HepG2 (cell line): ENCODE data around the gene ATXN7L2. TPM values are rescaled to one million over a fixed set of nuclear protein-coding genes. Genes with fewer than 3 reads are reported as not detected.

Experiments
- ATAC-seq: fragments of 200-7000 bp; cut with Tn5 transposase; 3 replicates; pipeline ENCODE4 v1.9.1; 2020; ENCODE audit warnings: mild to moderate bottlenecking, moderate library complexity
- BruUV-seq: library from RNA; stranded (reverse); fragments of 400-500 nt; replicated peaks from 2 replicates; lab custom pipeline; 2021; lab: Mats Ljungman, UMichigan
- CTCF ChIA-PET: fragments of 300-600 bp; formaldehyde crosslinking; extraction: SDS; loops from one replicate; lab custom pipeline; 2021; ENCODE audit warnings: low total read pairs, inconsistent platforms, low intra/inter-chr PET ratio; lab: Yijun Ruan, JAX
- POLR2A ChIA-PET: fragments of 350-600 bp; sonication (Branson Sonifier 250); formaldehyde crosslinking; loops from one replicate; lab custom pipeline; 2020; ENCODE audit warnings: antibody characterized with exemption, inconsistent platforms; lab: Yijun Ruan, JAX
- DNase-seq: peaks from one replicate; pipeline ENCODE4 v3.0.0-alpha.2; 2015; ENCODE audit warnings: low spot score
- FAIRE-seq: peaks from 3 replicates; lab custom pipeline; 2011; peaks lifted over from hg19 to GRCh38; lab: Jason Lieb, UNC
- H2AFZ ChIP-seq: one replicate; pipeline ENCODE4 v1.6.1; 2011; ENCODE audit warnings: low read length, inconsistent platforms
- H3K27ac ChIP-seq: fragments of 300-600 bp; 3 replicates; pipeline ENCODE4 v1.8.0; 2011; ENCODE audit warnings: mixed run types, mild to moderate bottlenecking, mixed read lengths, low read length, inconsistent platforms; ENCODE audit not compliant: insufficient read depth; ENCODE audit errors: extremely low read length
- H3K27me3 ChIP-seq, 2 experiments: fragments of 200-600 bp in 1 of 2; 2 replicates in 1 of 2; 3 replicates in 1 of 2; pipeline versions ENCODE4 v1.6.0 to v1.8.0; 2011; ENCODE audit warnings: low read length in 2 of 2, mild to moderate bottlenecking in 2 of 2, moderate library complexity in 2 of 2, inconsistent platforms in 1 of 2; ENCODE audit not compliant: insufficient read depth in 2 of 2, control insufficient read depth in 1 of 2
- H3K36me3 ChIP-seq, 2 experiments: fragments of 200-600 bp in 1 of 2; replicated peaks in 1 of 2; 2 replicates in 1 of 2; 3 replicates in 1 of 2; pipeline versions ENCODE4 v1.5.1 to v1.8.0; 2011; ENCODE audit warnings: low read length in 2 of 2, inconsistent platforms in 1 of 2; ENCODE audit not compliant: insufficient read depth in 2 of 2, control insufficient read depth in 1 of 2
- H3K4me1 ChIP-seq: 2 replicates; pipeline ENCODE4 v1.5.1; 2012; ENCODE audit warnings: low read length, inconsistent platforms; ENCODE audit not compliant: insufficient read depth
- H3K4me2 ChIP-seq: 2 replicates; pipeline ENCODE4 v1.6.0; 2011; ENCODE audit warnings: low read depth, low read length, inconsistent platforms
- H3K4me3 ChIP-seq, 3 experiments: fragments of 200-600 bp in 1 of 3; sonication (generic), shearing (Covaris generic) in 1 of 3; replicated peaks in 1 of 3; 2 replicates each; pipeline ENCODE4 v1.5.1; 2011 to 2016; ENCODE audit warnings: low read length in 3 of 3, inconsistent platforms in 2 of 3, low read depth in 2 of 3, mild to moderate bottlenecking in 2 of 3, control low read depth in 1 of 3, mixed read lengths in 1 of 3; ENCODE audit not compliant: insufficient read depth in 1 of 3
- H3K79me2 ChIP-seq: one replicate; pipeline ENCODE4 v1.6.1; 2011; ENCODE audit warnings: low read length, inconsistent platforms; ENCODE audit not compliant: insufficient read depth
- H3K9ac ChIP-seq: 2 replicates; pipeline ENCODE4 v1.6.0; 2011; ENCODE audit warnings: mild to moderate bottlenecking, low read depth, low read length, inconsistent platforms; ENCODE audit not compliant: insufficient read depth
- H3K9me3 ChIP-seq: 2 replicates; pipeline ENCODE4 v1.5.1; 2012; ENCODE audit warnings: mild to moderate bottlenecking, low read length
- H4K20me1 ChIP-seq: 2 replicates; pipeline ENCODE4 v1.6.0; 2011; ENCODE audit warnings: inconsistent platforms, mild to moderate bottlenecking, low read length, moderate library complexity; ENCODE audit not compliant: insufficient read depth
- FIP1L1 ChIP-seq: fragments of 200-400 bp; formaldehyde crosslinking; IDR thresholded peaks from 2 replicates; pipeline ENCODE4 v1.6.1; 2018; ENCODE audit warnings: low read depth, mild to moderate bottlenecking, low read length, moderate library complexity, borderline replicate concordance; ENCODE audit not compliant: insufficient read depth
- NR2F2 ChIP-seq: IDR thresholded peaks from 2 replicates; pipeline ENCODE4 v1.6.1; 2012; ENCODE audit warnings: low read depth, inconsistent platforms, borderline replicate concordance
- POLR2AphosphoS5 ChIP-seq: IDR thresholded peaks from 2 replicates; pipeline ENCODE4 v1.6.1; 2012; ENCODE audit warnings: low read depth, low read length
- ZNF224 ChIP-seq: sonication (generic); formaldehyde crosslinking; IDR thresholded peaks from 2 replicates; pipeline ENCODE4 v1.5.0; 2020; ENCODE audit warnings: mild to moderate bottlenecking, missing genetic modification reagents
- ZNF350 ChIP-seq: sonication (generic); formaldehyde crosslinking; IDR thresholded peaks from 2 replicates; pipeline ENCODE4 v1.4.0; 2020; ENCODE audit warnings: mild to moderate bottlenecking, low read depth, missing genetic modification reagents, borderline replicate concordance
- ZNF451 ChIP-seq: sonication (generic); formaldehyde crosslinking; IDR thresholded peaks from 2 replicates; pipeline ENCODE4 v1.5.0; 2020; ENCODE audit warnings: mild to moderate bottlenecking, missing genetic modification reagents
- ZNF558 ChIP-seq: sonication (generic); formaldehyde crosslinking; IDR thresholded peaks from 2 replicates; pipeline ENCODE4 v1.9.0; 2022; ENCODE audit warnings: mild to moderate bottlenecking, missing genetic modification reagents, borderline replicate concordance
- WGBS: methylation state at CpG from one replicate; pipeline ENCODE4 v1.1.6; 2017; ENCODE audit warnings: low lambda C conversion rate; 5-methylcytosine and 5-hydroxymethylcytosine counted together
- in situ Hi-C: cut with HindIII; loops from 2 replicates; pipeline ENCODE4 v1.10.0; 2017; ENCODE audit warnings: low pct_unique_long_range_greater_than_20kb; ENCODE audit not compliant: extremely low pct_ligation_motif_present
- intact Hi-C: fragments of 100-400 bp; cut with micrococcal nuclease; formaldehyde crosslinking; loops from one replicate; pipeline ENCODE4 v1.10.0; 2022; ENCODE audit not compliant: unreplicated experiment
- polyA plus RNA-seq, 8 experiments: library from polyadenylated mRNA; depleted of rRNA in 3 of 8; stranded (reverse) in 7 of 8; unstranded in 1 of 8; fragments of >200 nt; fragmentation: Illumina TruSeq in 4 of 8; extraction: Trizol in 4 of 8; gene quantifications; 2 replicates each; pipeline versions ENCODE4 v1.2.1 to v1.2.3, GENCODE V29; 2011 to 2016; ENCODE audit warnings: low read depth in 4 of 8, missing spikeins in 1 of 8, mixed read lengths in 1 of 8; ENCODE audit not compliant: insufficient read depth in 1 of 8
- total RNA-seq, 5 experiments: library from RNA; depleted of rRNA; stranded (reverse); fragments of >200 nt; fragmentation: Illumina TruSeq; extraction: Trizol; gene quantifications; 2 replicates each; pipeline ENCODE4 v1.2.3, GENCODE V29; 2016; ENCODE audit warnings: low read depth in 1 of 5
- TF ChIP-seq, protein P1 (sequence below): sonication (generic); formaldehyde crosslinking; IDR thresholded peaks from 2 replicates; pipeline ENCODE4 v1.5.0; 2020; ENCODE audit warnings: missing genetic modification reagents

The ATXN7L2 gene
- total and polyA plus RNA-seq, 2 of the 13 experiments (the other 11 are each of a cell fraction or from before 2014, with no cell fraction given), result 2.7 to 2.8 TPM

DNA sequence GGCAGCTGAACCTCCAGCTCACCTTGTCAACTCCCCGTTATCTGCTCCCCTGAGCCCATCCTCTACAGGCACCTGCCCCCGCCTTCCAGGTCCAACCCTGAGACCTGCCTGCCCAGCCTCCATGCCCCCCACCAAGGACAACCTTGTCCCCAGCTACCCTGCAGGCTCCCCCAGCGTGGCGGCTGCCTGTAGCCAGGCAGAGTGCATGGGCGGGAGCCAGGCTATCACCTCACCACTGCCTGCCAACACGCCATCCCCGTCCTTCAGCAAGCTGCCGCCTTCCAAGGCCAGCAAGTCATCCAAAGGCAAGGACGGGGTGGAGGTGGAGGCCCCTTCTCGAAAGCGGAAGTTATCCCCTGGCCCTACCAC lies 7.2 kb downstream of the ATXN7L2 start:
- Histone ChIP-seq H2AFZ (no peak overlapping the region), H4K20me1 (no peaks in the 10 kb centered on the region), H3K27ac (no peak overlapping the region), H3K4me3 (no peak overlapping the region), H3K36me3 (peaks cover 1 to 2% of the 10 kb centered on the region in 2 experiments; a peak in 2 of 5 replicates), H3K4me2 (no peak overlapping the region), H3K9ac (no peak overlapping the region), H3K4me1 (peaks cover 18% of the 10 kb centered on the region), H3K79me2 (no peaks in the 10 kb centered on the region), H3K9me3 (no peaks in the 10 kb centered on the region), H3K27me3 (no peaks in the 10 kb centered on the region)
- DNase-seq, result no peak
- no peak for FAIRE-seq
- POLR2A ChIA-PET, result interaction anchor here (1.4 kb wide), 1 partner anchor 41 kb away, joined by 18 read pairs; no protein-coding TSS in a partner anchor
- WGBS, result 97% methylated on average over 4 of the region's 11 CpGs
- TF ChIP-seq FIP1L1 (no peak), POLR2AphosphoS5 (no peak), ZNF451 (no peak), ZNF350 (CRISPR knock-in tag) (no peak), NR2F2 (no peak)
- TF ChIP-seq, protein P1, sequence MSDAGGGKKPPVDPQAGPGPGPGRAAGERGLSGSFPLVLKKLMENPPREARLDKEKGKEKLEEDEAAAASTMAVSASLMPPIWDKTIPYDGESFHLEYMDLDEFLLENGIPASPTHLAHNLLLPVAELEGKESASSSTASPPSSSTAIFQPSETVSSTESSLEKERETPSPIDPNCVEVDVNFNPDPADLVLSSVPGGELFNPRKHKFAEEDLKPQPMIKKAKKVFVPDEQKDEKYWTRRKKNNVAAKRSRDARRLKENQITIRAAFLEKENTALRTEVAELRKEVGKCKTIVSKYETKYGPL, result no peak
- ATAC-seq, result no peak
- BruUV-seq, result no TSS peak
- intact Hi-C loops (loop anchor here (5.0 kb wide), 1 partner anchor 64 kb away; the partner anchor contains the start of gene PSMA5), in situ Hi-C loops (loop anchor here (5.0 kb wide), 1 partner anchor 41 kb away; no protein-coding TSS in a partner anchor)
- CTCF ChIA-PET, result interaction anchor here (1.8 kb wide), 1 partner anchor 41 kb away, joined by 45 read pairs; no protein-coding TSS in a partner anchor

DNA sequence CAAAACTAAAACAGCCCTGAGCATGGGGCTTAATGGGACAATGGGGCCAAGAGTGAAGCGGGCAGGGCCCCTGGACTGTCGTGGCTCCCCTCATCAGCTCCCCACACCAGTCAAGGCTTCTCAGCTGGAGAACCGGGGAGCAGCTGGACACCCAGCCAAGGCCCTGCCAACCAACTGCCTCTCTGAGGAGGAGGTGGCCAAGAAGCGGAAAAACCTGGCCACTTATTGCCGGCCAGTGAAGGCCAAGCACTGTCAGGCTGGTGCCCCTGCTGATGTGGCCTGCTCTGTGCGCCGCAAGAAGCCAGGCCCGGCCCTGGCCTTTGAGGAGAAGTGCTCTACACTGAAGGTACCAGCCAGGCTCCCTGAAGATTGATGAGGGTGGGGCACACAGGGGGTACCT lies 7.7 kb downstream of the ATXN7L2 start:
- no peak for FAIRE-seq
- in situ Hi-C loops (loop anchor here (5.0 kb wide), 1 partner anchor 41 kb away; no protein-coding TSS in a partner anchor), intact Hi-C loops (loop anchor here (5.0 kb wide), 1 partner anchor 64 kb away; the partner anchor contains the start of gene PSMA5)
- H3K4me3 ChIP-seq, result no peak overlapping the region
- no peak overlapping the region for H2AFZ ChIP-seq
- no peaks in the 10 kb centered on the region for H4K20me1 ChIP-seq
- peaks cover 1 to 6% of the 10 kb centered on the region in 2 experiments; a peak in 2 of 5 replicates for H3K36me3 ChIP-seq
- peaks cover 18% of the 10 kb centered on the region for H3K4me1 ChIP-seq
- no peak for ATAC-seq
- H3K9me3 ChIP-seq, result no peaks in the 10 kb centered on the region
- 100% methylated on average over 4 of the region's 8 CpGs for WGBS
- H3K9ac ChIP-seq, result no peak overlapping the region
- POLR2A ChIA-PET, result interaction anchor here (1.4 kb wide), 1 partner anchor 40 kb away, joined by 18 read pairs; no protein-coding TSS in a partner anchor
- no TSS peak for BruUV-seq
- CTCF ChIA-PET, result interaction anchor here (1.8 kb wide), 1 partner anchor 40 kb away, joined by 45 read pairs; no protein-coding TSS in a partner anchor
- no peak overlapping the region for H3K27ac ChIP-seq
- H3K4me2 ChIP-seq, result no peak overlapping the region
- no peaks in the 10 kb centered on the region for H3K27me3 ChIP-seq
- TF ChIP-seq ZNF224 (CRISPR knock-in tag) (no peak), ZNF558 (CRISPR knock-in tag) (no peak)
- DNase-seq, result no peak
- no peaks in the 10 kb centered on the region for H3K79me2 ChIP-seq
